UCSD-AML1 (cell line): ENCODE results near the gene CC2D2B.

Source experiments
- DNase-seq: peaks from one replicate; lab custom pipeline; 2025; ENCODE audit not compliant: unreplicated experiment; lab: John Stamatoyannopoulos, UW

The CC2D2B gene

GRCh38 chr10:96075977-96076376 lies 168.2 kb downstream of the CC2D2B start:
- no peak for DNase-seq

- no peak for DNase-seq
These were observed 169.4 kb downstream of the CC2D2B start for GRCh38 chr10:96077156-96077555.

GRCh38 chr10:96082153-96082552 lies 174.4 kb downstream of the CC2D2B start:
- no peak for DNase-seq
